ENCODE results near the gene ZNF112. TPM values are rescaled to one million over a fixed set of nuclear protein-coding genes. Genes with fewer than 3 reads are reported as not detected.
"Not testable (repeated sequence)": the region's sequence is repeated elsewhere in the genome, so short reads cannot be mapped to it uniquely, and the experiment has no call there.

Gene ZNF112
- total RNA-seq = 6.4 and 8.6 TPM in 2 replicates

- TF ChIP-seq CTCF (IDR thresholded peaks at IDR 0.05; ENCODE audit: insufficient read depth, low read depth, low read length) = no peak
- H3K4me3 ChIP-seq (ENCODE audit: low read depth, low read length) = peak within 1 kb of the TSS; percentile 68
- peak; percentile 93 for DNase-seq (ENCODE audit: low read depth)
Measured at GRCh38 chr19:44356383-44357111, at the start of gene ZNF112. Gene ZNF112 (minus strand): TSS chr19:44356680. CDS start chr19:44340539, 16,141 bp downstream.

DNA sequence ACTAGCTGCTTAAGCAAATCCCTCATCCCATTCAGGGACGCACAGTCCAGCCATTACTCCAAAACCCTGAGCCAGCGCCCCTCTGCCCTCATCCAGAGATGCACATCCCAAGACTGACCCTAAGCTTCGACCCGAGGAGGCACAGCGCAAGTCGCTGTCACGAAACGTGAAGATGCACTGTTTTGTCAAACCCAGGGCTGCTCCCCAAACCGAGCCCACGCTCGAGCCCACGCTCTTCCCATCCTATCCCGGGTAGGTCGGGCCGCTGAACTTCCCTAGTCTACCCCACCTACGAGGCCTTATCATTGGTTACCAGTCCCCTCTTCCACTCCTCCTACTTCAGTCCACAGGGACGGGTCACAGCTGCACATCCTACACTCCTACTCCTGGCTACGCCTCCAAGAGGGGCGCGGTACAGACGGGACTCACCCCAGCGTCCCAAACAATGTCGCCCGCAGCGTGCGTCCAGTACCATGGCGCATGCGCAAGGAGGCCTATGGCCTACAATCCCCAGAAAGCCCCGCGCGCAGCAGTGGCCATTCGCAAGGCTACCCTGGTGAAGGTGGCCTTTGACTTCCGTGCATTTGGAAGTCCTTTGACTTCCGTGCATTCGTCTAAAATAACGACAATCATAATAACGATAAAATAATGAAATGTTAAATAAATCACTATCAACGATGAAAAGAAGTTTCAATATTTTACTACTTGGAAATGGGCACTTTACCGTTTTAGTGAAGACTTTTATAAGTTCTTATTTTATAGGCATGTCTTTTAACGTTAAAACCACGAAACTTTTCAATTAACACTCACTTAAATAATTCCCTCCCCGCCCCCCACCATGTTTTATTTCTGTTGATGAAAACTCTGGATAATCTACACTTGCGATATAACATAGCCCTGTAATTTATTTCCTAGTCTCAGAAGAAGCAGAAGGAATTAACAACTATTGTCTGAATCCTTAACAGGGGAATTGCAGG, 44.9 kb upstream of the ZNF112 start, which contains the start of gene ZNF285:
TSS of gene ZNF285 (minus strand) at position 470 of the 977 bp plus-strand sequence. CDS start 4,395 bp downstream, outside the sequence.
- H3K4me3 ChIP-seq (ENCODE audit: low read depth, low read length) = peak within 1 kb of the TSS; percentile 63
- DNase-seq (ENCODE audit: low read depth) = peak; percentile 97
- TF ChIP-seq CTCF (IDR thresholded peaks at IDR 0.05; ENCODE audit: insufficient read depth, low read depth, low read length) = no peak

DNA sequence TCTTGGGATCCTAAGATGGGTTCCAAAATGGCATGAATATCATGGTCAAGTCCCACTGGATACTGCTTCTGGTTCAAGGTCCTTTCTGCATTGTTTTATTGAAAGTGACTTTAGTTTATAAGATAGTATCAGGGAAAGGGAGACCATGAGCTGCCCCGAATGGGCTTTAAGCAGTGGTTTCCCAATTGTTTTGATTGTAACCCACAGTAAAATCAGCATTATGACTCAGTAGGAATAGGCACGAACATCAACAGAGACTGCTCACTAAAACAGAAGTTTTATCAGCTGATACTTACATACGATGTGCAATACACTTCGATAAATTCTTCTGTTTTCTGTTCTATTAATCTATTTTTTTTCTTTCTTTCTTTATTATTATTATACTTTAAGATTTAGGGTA, 32.8 kb upstream of the ZNF112 start:
- not testable (repeated sequence) for DNase-seq (ENCODE audit: low read depth); H3K4me3 ChIP-seq (ENCODE audit: low read depth, low read length)

DNA sequence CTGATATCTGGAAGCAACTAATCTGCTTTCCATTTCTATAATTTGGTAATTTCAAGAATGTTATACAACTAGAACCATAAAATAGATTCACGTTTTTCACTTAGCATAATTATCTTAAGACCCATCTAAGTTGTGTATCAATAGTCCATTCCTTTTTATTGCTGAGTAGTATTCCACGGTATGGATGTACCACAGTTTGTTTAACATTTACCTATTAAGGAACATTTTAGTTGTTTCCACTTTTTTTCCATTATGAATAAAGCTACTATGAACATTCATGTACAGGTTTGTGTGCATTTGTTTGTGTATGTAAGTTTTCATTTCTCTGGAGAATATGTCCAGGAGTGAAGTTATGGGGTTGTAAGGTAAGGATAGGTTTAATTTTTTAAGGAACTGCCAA, 18.3 kb upstream of the ZNF112 start:
- no peak for TF ChIP-seq CTCF (IDR thresholded peaks at IDR 0.05; ENCODE audit: insufficient read depth, low read depth, low read length)
- DNase-seq (ENCODE audit: low read depth) = no peak
- H3K4me3 ChIP-seq (ENCODE audit: low read depth, low read length) = no peak overlapping the region

DNA sequence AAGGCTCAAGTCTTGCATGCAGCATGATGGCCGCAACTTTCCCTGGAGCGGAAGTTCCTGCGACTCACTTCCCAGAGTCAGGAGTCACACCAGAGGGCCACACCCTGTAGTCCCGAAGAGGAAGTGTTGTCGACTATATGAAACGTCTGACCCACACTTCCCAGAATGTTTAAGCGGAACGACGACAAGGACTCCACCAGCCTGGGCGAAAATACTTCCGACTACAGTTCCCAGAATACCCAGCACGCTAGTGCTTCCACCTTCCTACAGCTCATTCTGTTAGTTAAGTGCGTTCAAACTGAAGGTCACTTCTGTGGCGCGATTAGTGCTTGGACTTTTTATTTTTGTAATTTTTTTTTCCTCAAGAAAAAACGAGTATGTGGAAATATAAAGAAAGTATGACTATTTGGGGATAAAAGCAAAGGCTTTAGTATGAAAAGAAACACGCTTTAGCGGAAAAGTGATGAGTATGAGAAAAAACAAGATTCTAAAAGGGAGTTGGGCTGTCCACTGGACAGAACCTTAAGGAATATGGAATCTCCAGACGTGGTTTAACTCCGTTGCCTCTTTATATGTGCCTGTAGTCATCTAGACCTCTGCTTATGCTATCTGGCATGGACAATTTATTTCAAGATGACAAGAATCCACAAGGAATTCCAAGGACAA, 15.5 kb upstream of the ZNF112 start:
- H3K4me3 ChIP-seq (ENCODE audit: low read depth, low read length) = no peak overlapping the region
- no peak for DNase-seq (ENCODE audit: low read depth)
- no peak for TF ChIP-seq CTCF (IDR thresholded peaks at IDR 0.05; ENCODE audit: insufficient read depth, low read depth, low read length)

- DNase-seq (ENCODE audit: low read depth) = peak; percentile 5
- TF ChIP-seq CTCF (IDR thresholded peaks at IDR 0.05; ENCODE audit: insufficient read depth, low read depth, low read length) = no peak
- no peak overlapping the region for H3K4me3 ChIP-seq (ENCODE audit: low read depth, low read length)
Measured at GRCh38 chr19:44367024-44367423, 10.5 kb upstream of the ZNF112 start.

Measured in fibroblast of villous mesenchyme (primary cell).